WI38 (cell line): ENCODE results near the gene MEI4.

Source experiments
- H3K4me3 ChIP-seq: 2 replicates; pipeline ENCODE4 v1.5.1; 2011; ENCODE audit warnings: low read depth, mild to moderate bottlenecking, control low read depth, low read length
- TF ChIP-seq, protein P1 (sequence below): IDR thresholded peaks from 2 replicates; pipeline ENCODE4 v1.5.1; 2012; ENCODE audit warnings: low read depth, mild to moderate bottlenecking, control low read depth, low read length

Gene MEI4, protein sequence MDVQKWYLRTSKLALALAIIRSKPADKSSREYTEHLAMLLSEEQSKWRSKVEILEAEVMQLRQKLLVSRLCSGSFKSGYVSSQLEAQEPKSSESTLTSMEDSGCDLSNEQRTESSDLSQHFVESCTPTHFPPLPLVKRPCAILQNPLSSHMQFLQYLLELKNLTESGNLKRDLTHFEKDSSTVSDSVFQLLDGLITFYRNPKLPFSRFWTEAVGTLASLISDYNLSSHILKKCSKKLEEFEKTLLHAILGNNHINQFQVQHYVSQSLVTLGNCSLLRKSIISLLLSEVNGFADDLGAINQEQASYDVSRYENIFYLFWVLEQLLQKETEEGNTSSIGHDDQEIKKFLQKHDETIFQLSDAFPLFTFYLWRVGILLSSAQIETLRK

DNA sequence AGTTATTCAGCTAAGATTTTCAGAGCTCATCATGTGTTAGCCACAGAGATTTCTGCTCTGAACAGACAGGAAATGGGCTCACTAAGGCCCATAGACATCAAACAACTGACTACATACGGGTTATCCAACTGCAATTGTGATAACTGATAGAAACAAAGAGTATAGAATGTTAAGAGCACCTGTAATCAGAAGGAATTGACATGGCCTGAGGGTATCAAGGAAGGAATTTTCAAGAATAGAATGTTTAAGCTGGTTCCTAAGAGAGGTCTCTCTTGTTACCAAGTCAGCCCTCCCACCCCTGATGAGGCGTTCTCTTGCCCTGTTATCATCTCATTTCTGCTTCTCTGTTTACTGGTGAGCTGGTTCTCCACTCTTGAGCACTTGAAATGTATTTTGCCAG lies at the start of gene MEI4:
Gene MEI4, plus strand, starts transcription at position 301 of the 400 bp plus-strand sequence. CDS start 37,633 bp downstream, outside the sequence.
- no peak within 1 kb of the TSS for H3K4me3 ChIP-seq
- TF ChIP-seq, protein P1, sequence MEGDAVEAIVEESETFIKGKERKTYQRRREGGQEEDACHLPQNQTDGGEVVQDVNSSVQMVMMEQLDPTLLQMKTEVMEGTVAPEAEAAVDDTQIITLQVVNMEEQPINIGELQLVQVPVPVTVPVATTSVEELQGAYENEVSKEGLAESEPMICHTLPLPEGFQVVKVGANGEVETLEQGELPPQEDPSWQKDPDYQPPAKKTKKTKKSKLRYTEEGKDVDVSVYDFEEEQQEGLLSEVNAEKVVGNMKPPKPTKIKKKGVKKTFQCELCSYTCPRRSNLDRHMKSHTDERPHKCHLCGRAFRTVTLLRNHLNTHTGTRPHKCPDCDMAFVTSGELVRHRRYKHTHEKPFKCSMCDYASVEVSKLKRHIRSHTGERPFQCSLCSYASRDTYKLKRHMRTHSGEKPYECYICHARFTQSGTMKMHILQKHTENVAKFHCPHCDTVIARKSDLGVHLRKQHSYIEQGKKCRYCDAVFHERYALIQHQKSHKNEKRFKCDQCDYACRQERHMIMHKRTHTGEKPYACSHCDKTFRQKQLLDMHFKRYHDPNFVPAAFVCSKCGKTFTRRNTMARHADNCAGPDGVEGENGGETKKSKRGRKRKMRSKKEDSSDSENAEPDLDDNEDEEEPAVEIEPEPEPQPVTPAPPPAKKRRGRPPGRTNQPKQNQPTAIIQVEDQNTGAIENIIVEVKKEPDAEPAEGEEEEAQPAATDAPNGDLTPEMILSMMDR = no peak

- TF ChIP-seq, protein P1 = no peak
These were observed 48.4 kb upstream of the MEI4 start for GRCh38 chr6:77604476-77604875.

GRCh38 chr6:77607004-77607403 lies 45.8 kb upstream of the MEI4 start:
- TF ChIP-seq, protein P1 = no peak
- no peak overlapping the region for H3K4me3 ChIP-seq

More at GRCh38 chr6:77604476-77604875, 48.4 kb upstream of the MEI4 start:
- no peak overlapping the region for H3K4me3 ChIP-seq

DNA sequence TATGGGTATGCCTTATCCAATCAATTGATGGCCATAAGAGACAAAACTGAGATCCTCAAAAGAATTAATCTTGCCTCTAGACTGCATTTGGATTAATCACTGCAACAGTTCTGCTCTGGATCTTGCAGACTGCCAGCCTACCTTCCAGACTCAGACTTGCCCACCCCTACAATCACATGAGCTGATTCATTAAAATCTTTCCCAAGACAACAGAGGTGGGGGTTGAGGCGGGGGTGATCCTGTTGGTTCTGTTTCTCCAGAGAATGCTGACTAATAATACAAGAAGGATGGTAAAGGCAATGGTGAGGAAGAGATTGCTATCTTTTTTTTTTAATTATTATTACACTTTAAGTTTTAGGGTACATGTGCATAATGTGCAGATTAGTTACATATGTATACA lies 43.7 kb upstream of the MEI4 start:
- TF ChIP-seq, protein P1 = no peak
- H3K4me3 ChIP-seq = no peak overlapping the region

DNA sequence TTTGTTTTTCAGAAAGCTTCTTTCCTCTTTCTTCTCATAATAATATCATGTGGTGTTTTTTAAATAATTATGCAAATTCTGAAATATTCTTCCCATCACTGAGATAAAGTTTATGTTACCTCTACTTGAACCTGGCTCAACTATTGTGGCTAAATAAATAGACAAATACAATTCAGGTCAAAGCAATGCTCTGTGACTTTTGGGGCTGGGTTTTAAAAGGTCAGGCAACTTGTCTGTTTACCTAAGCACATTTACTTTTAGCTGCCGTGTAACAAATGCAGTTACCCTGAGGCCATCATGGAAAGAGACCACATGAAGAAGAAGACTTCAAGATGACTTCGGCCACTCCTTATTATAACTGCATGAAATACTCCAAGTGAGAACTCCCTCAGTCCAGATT lies 33.7 kb upstream of the MEI4 start:
- TF ChIP-seq, protein P1 = no peak

GRCh38 chr6:77620278-77620882 lies 32.5 kb upstream of the MEI4 start:
- H3K4me3 ChIP-seq = no peak overlapping the region
- TF ChIP-seq, protein P1 = no peak; the same call in 1 of the 2 replicates

More for the DNA sequence above, 33.7 kb upstream of the MEI4 start:
- no peak overlapping the region for H3K4me3 ChIP-seq

- TF ChIP-seq, protein P1 = no peak
- H3K4me3 ChIP-seq = no peak overlapping the region
These were observed 28.3 kb upstream of the MEI4 start for GRCh38 chr6:77624515-77624914.
